ENCODE results near the gene MMP24OS.

GRCh38 chr20:35270021-35270902, 7.7 kb downstream of the MMP24OS start:
- TF ChIP-seq EZH2 (IDR thresholded peaks at IDR 0.05) (no peak), CTCF (IDR thresholded peaks at IDR 0.05) (no peak)

Data from neural progenitor cell (in vitro differentiated cells).